GM23248 (cell line): ENCODE results near the gene RASIP1. TPM values are rescaled to one million over a fixed set of nuclear protein-coding genes. Genes with fewer than 3 reads are reported as not detected.

Source experiments
- DNase-seq: peaks from one replicate; pipeline ENCODE4 v3.0.0-alpha.2; 2015
- H2AFZ ChIP-seq: fragments of 200-600 bp; sonication (generic); 2 replicates; pipeline ENCODE4 v1.6.1; 2016; ENCODE audit warnings: antibody characterized with exemption
- H3F3A ChIP-seq: fragments of 200-600 bp; sonication (generic); 2 replicates; pipeline ENCODE4 v1.6.1; 2016; ENCODE audit warnings: mild to moderate bottlenecking, antibody characterized with exemption, mixed run types; ENCODE audit not compliant: insufficient read depth
- H3K27ac ChIP-seq: fragments of 200-600 bp; sonication (generic); 2 replicates; pipeline ENCODE4 v1.5.1; 2016; ENCODE audit warnings: mild to moderate bottlenecking
- H3K27me3 ChIP-seq: fragments of 200-600 bp; sonication (generic); replicated peaks from 2 replicates; pipeline ENCODE4 v1.6.1; 2016; ENCODE audit warnings: mild to moderate bottlenecking; ENCODE audit not compliant: insufficient read depth
- H3K36me3 ChIP-seq: fragments of 200-600 bp; sonication (generic); 2 replicates; pipeline ENCODE4 v1.6.1; 2016; ENCODE audit warnings: low read depth, mild to moderate bottlenecking
- H3K4me1 ChIP-seq: fragments of 200-600 bp; sonication (generic); 2 replicates; pipeline ENCODE4 v1.6.1; 2016; ENCODE audit warnings: mild to moderate bottlenecking; ENCODE audit not compliant: insufficient read depth
- H3K4me2 ChIP-seq: fragments of 200-600 bp; sonication (generic); one replicate; pipeline ENCODE4 v1.6.1; 2016; ENCODE audit warnings: mild to moderate bottlenecking; ENCODE audit not compliant: unreplicated experiment
- H3K4me3 ChIP-seq: fragments of 200-600 bp; sonication (generic); 2 replicates; pipeline ENCODE4 v1.5.1; 2016; ENCODE audit warnings: mild to moderate bottlenecking
- H3K79me2 ChIP-seq: fragments of 200-600 bp; sonication (generic); 2 replicates; pipeline ENCODE4 v1.6.1; 2016; ENCODE audit warnings: mild to moderate bottlenecking; ENCODE audit not compliant: insufficient read depth
- H3K9ac ChIP-seq: fragments of 200-600 bp; sonication (generic); 2 replicates; pipeline ENCODE4 v1.6.1; 2016; ENCODE audit warnings: mild to moderate bottlenecking
- H3K9me2 ChIP-seq: fragments of 200-600 bp; sonication (generic); 2 replicates; pipeline ENCODE4 v1.6.1; 2016; ENCODE audit warnings: mixed run types, mild to moderate bottlenecking, moderate library complexity; ENCODE audit not compliant: insufficient read depth
- H3K9me3 ChIP-seq: fragments of 200-600 bp; sonication (generic); one replicate; pipeline ENCODE4 v1.6.1; 2017; ENCODE audit warnings: low read depth
- H4K20me1 ChIP-seq: fragments of 200-600 bp; sonication (generic); 2 replicates; pipeline ENCODE4 v1.6.0; 2016; ENCODE audit not compliant: insufficient read depth
- EZH2 ChIP-seq: fragments of 200-600 bp; sonication (generic); IDR thresholded peaks from 2 replicates; pipeline ENCODE4 v1.6.1; 2018; ENCODE audit warnings: antibody characterized with exemption, mild to moderate bottlenecking; ENCODE audit not compliant: insufficient read depth, poor library complexity, severe bottlenecking
- EZH2phosphoT487 ChIP-seq: fragments of 200-600 bp; sonication (generic); IDR thresholded peaks from 2 replicates; pipeline ENCODE4 v1.6.1; 2018; ENCODE audit warnings: antibody characterized with exemption, moderate library complexity, mild to moderate bottlenecking, low read depth; ENCODE audit not compliant: insufficient read depth
- WGBS, 2 experiments: methylation state at CpG; one replicate each; pipeline ENCODE4 v1.1.6; 2015 to 2017; ENCODE audit warnings: low lambda C conversion rate in 2 of 2, low coverage in 1 of 2; ENCODE audit errors: missing lambda C conversion rate in 2 of 2; 5-methylcytosine and 5-hydroxymethylcytosine counted together
- in situ Hi-C: fragments of 300-500 bp; cut with MboI; formaldehyde crosslinking; loops from 2 replicates; pipeline ENCODE4 v1.15.0; 2020
- polyA plus RNA-seq: library from polyadenylated mRNA; unstranded; fragments of >200 nt; fragmentation: Nextera tagmentation; extraction: Ambion mirVana; gene quantifications from 2 replicates; pipeline ENCODE4 v1.2.1, GENCODE V29; 2016
- total RNA-seq: library from RNA; depleted of rRNA; stranded (reverse); fragments of >200 nt; shearing (Covaris generic); gene quantifications from 2 replicates; pipeline ENCODE4 v1.2.3, GENCODE V29; 2014; rRNA removed

RASIP1 gene
- total and polyA plus RNA-seq, 2 experiments from 2014 or later, result 0.09 TPM; not detected in 1

- H3K9me2 ChIP-seq, result no peaks in the 10 kb centered on the region
- in situ Hi-C loops, result no loop called here
- H3K4me1 ChIP-seq, result no peaks in the 10 kb centered on the region
- DNase-seq, result no peak
- no peaks in the 10 kb centered on the region for H3K27me3 ChIP-seq
- WGBS, 2 experiments, result 76 to 83% methylated on average over 19 to 25 of the region's 25 CpGs
- H3K9ac ChIP-seq, result no peak within 1 kb of the TSS
- no peak within 1 kb of the TSS for H2AFZ ChIP-seq
- H3F3A ChIP-seq, result no peaks in the 10 kb centered on the region
- TF ChIP-seq EZH2 (no peak), EZH2phosphoT487 (no peak)
- no peak within 1 kb of the TSS for H3K4me2 ChIP-seq
- no peaks in the 10 kb centered on the region for H3K79me2 ChIP-seq
- H3K4me3 ChIP-seq, result no peak within 1 kb of the TSS
- H4K20me1 ChIP-seq, result no peaks in the 10 kb centered on the region
- H3K36me3 ChIP-seq, result no peaks in the 10 kb centered on the region
- H3K27ac ChIP-seq, result no peak within 1 kb of the TSS
- H3K9me3 ChIP-seq, result no peaks in the 10 kb centered on the region
Measured at GRCh38 chr19:48672994-48673393, 67.4 kb downstream of the RASIP1 start, which contains the start of gene NTN5. TSS of gene NTN5 (minus strand) at chr19:48673017. CDS start at chr19:48670986, 2,031 bp downstream.

GRCh38 chr19:48671446-48671995, 68.9 kb downstream of the RASIP1 start:
- no peak for DNase-seq
- no peak overlapping the region for H2AFZ ChIP-seq
- H3K9me2 ChIP-seq, result no peaks in the 10 kb centered on the region
- no peak overlapping the region for H3K27ac ChIP-seq
- H3K4me1 ChIP-seq, result no peaks in the 10 kb centered on the region
- in situ Hi-C loops, result no loop called here
- no peak overlapping the region for H3K4me3 ChIP-seq
- 57 to 60% methylated on average over 3 to 10 of the region's 10 CpGs for WGBS, 2 experiments
- no peaks in the 10 kb centered on the region for H4K20me1 ChIP-seq
- no peaks in the 10 kb centered on the region for H3K36me3 ChIP-seq
- no peaks in the 10 kb centered on the region for H3K27me3 ChIP-seq
- no peak overlapping the region for H3K4me2 ChIP-seq
- H3K9me3 ChIP-seq, result no peaks in the 10 kb centered on the region
- no peaks in the 10 kb centered on the region for H3F3A ChIP-seq
- TF ChIP-seq EZH2 (no peak), EZH2phosphoT487 (no peak)
- no peak overlapping the region for H3K9ac ChIP-seq
- H3K79me2 ChIP-seq, result no peaks in the 10 kb centered on the region

GRCh38 chr19:48670699-48671445, 69.5 kb downstream of the RASIP1 start:
- Histone ChIP-seq H3K4me1 (no peaks in the 10 kb centered on the region), H4K20me1 (no peaks in the 10 kb centered on the region), H3K9me2 (no peaks in the 10 kb centered on the region), H3K79me2 (no peaks in the 10 kb centered on the region), H3F3A (no peaks in the 10 kb centered on the region), H3K9me3 (no peaks in the 10 kb centered on the region), H3K4me2 (no peak overlapping the region), H2AFZ (no peak overlapping the region), H3K9ac (no peak overlapping the region), H3K4me3 (no peak overlapping the region), H3K27ac (no peak overlapping the region), H3K27me3 (no peaks in the 10 kb centered on the region), H3K36me3 (no peaks in the 10 kb centered on the region)
- no peak for DNase-seq
- in situ Hi-C loops, result no loop called here
- TF ChIP-seq EZH2 (no peak), EZH2phosphoT487 (no peak)
- 71 to 72% methylated on average over 21 of the region's 21 CpGs for WGBS, 2 experiments

Other genes starting within 250 kb of the RASIP1 start
- 0.22 TPM in 1 of 2 replicates, not detected in the other for gene LMTK3, start 228.8 kb downstream of the RASIP1 start, total RNA-seq
- not detected in 2 replicates for gene LMTK3, start 228.8 kb downstream of the RASIP1 start, polyA plus RNA-seq
- not detected in 2 replicates for gene SULT2B1, start 188.4 kb downstream of the RASIP1 start, total RNA-seq
- not detected in 2 replicates for gene SULT2B1, start 188.4 kb downstream of the RASIP1 start, polyA plus RNA-seq
- not detected in 2 replicates for gene SPACA4, start 133.9 kb downstream of the RASIP1 start, total RNA-seq
- gene SPACA4, start 133.9 kb downstream of the RASIP1 start, polyA plus RNA-seq, result not detected in 2 replicates
- gene FAM83E, start 125.5 kb downstream of the RASIP1 start, total RNA-seq, result not detected in 2 replicates
- gene FAM83E, start 125.5 kb downstream of the RASIP1 start, polyA plus RNA-seq, result not detected in 2 replicates
- 1,266 and 1,345 TPM in 2 replicates for gene RPL18, start 121.4 kb downstream of the RASIP1 start, total RNA-seq
- gene RPL18, start 121.4 kb downstream of the RASIP1 start, polyA plus RNA-seq, result 659 and 663 TPM in 2 replicates
- 5.2 and 7.2 TPM in 2 replicates for gene SPHK2, start 121.1 kb downstream of the RASIP1 start, total RNA-seq
- 9.9 and 11.4 TPM in 2 replicates for gene SPHK2, start 121.1 kb downstream of the RASIP1 start, polyA plus RNA-seq
- gene DBP, start 103.2 kb downstream of the RASIP1 start, total RNA-seq, result 5.9 and 6.7 TPM in 2 replicates
- 3.3 and 3.7 TPM in 2 replicates for gene DBP, start 103.2 kb downstream of the RASIP1 start, polyA plus RNA-seq
- 1.1 and 1.6 TPM in 2 replicates for gene CA11, start 94.4 kb downstream of the RASIP1 start, total RNA-seq
- gene CA11, start 94.4 kb downstream of the RASIP1 start, polyA plus RNA-seq, result 2.7 and 3.5 TPM in 2 replicates
- 0.32 TPM in 1 of 2 replicates, not detected in the other for gene NTN5, start 67.6 kb downstream of the RASIP1 start, total RNA-seq
- gene NTN5, start 67.6 kb downstream of the RASIP1 start, polyA plus RNA-seq, result not detected in 2 replicates
- gene FUT2, start 44.6 kb downstream of the RASIP1 start, total RNA-seq, result not detected in 2 replicates
- 0.24 and 0.25 TPM in 2 replicates for gene FUT2, start 44.6 kb downstream of the RASIP1 start, polyA plus RNA-seq
- 0.22 TPM in 1 of 2 replicates, not detected in the other for gene MAMSTR, start 20.9 kb downstream of the RASIP1 start, total RNA-seq
- 2.7 and 3.1 TPM in 2 replicates for gene MAMSTR, start 20.9 kb downstream of the RASIP1 start, polyA plus RNA-seq
- gene IZUMO1, start 6.3 kb upstream of the RASIP1 start, total RNA-seq, result not detected in 2 replicates
- not detected in 2 replicates for gene IZUMO1, start 6.3 kb upstream of the RASIP1 start, polyA plus RNA-seq
- gene FUT1, start 12.0 kb upstream of the RASIP1 start, total RNA-seq, result not detected in 2 replicates
- gene FUT1, start 12.0 kb upstream of the RASIP1 start, polyA plus RNA-seq, result not detected in 2 replicates
- gene FGF21, start 14.9 kb upstream of the RASIP1 start, total RNA-seq, result not detected in 2 replicates
- not detected in 2 replicates for gene FGF21, start 14.9 kb upstream of the RASIP1 start, polyA plus RNA-seq
- 29.7 and 34.7 TPM in 2 replicates for gene BCAT2, start 70.4 kb upstream of the RASIP1 start, total RNA-seq
- 48.5 and 51.2 TPM in 2 replicates for gene BCAT2, start 70.4 kb upstream of the RASIP1 start, polyA plus RNA-seq
- gene HSD17B14, start 95.9 kb upstream of the RASIP1 start, total RNA-seq, result 2.6 and 3.9 TPM in 2 replicates
- 3.7 and 4.4 TPM in 2 replicates for gene HSD17B14, start 95.9 kb upstream of the RASIP1 start, polyA plus RNA-seq
- 12.3 and 14.2 TPM in 2 replicates for gene PLEKHA4, start 128.0 kb upstream of the RASIP1 start, total RNA-seq
- 16.6 and 19.4 TPM in 2 replicates for gene PLEKHA4, start 128.0 kb upstream of the RASIP1 start, polyA plus RNA-seq
- gene PPP1R15A, start 131.8 kb upstream of the RASIP1 start, total RNA-seq, result 63.8 and 71.3 TPM in 2 replicates
- gene PPP1R15A, start 131.8 kb upstream of the RASIP1 start, polyA plus RNA-seq, result 78.9 and 83.0 TPM in 2 replicates
- not detected in 2 replicates for gene TULP2, start 158.1 kb upstream of the RASIP1 start, total RNA-seq
- not detected in 2 replicates for gene TULP2, start 158.1 kb upstream of the RASIP1 start, polyA plus RNA-seq
- gene NUCB1, start 159.7 kb upstream of the RASIP1 start, total RNA-seq, result 362 and 401 TPM in 2 replicates
- gene NUCB1, start 159.7 kb upstream of the RASIP1 start, polyA plus RNA-seq, result 412 and 438 TPM in 2 replicates
- gene DHDH, start 193.1 kb upstream of the RASIP1 start, total RNA-seq, result not detected in 2 replicates
- not detected in 2 replicates for gene DHDH, start 193.1 kb upstream of the RASIP1 start, polyA plus RNA-seq
- 106 and 119 TPM in 2 replicates for gene BAX, start 214.3 kb upstream of the RASIP1 start, total RNA-seq
- 92.7 and 97.3 TPM in 2 replicates for gene BAX, start 214.3 kb upstream of the RASIP1 start, polyA plus RNA-seq
- gene FTL, start 224.7 kb upstream of the RASIP1 start, total RNA-seq, result 2,276 and 2,848 TPM in 2 replicates
- 8,171 and 8,242 TPM in 2 replicates for gene FTL, start 224.7 kb upstream of the RASIP1 start, polyA plus RNA-seq